Vagina (tissue), 2 donors: Measurements from ENCODE around the gene BBS5.

ENCODE experiments used
- POLR2A ChIP-seq, 2 donors: fragments of 450-650 bp; IDR thresholded peaks; one replicate each; pipeline ENCODE4 v1.6.1; 2017; ENCODE audit warnings: antibody characterized with exemption in 2 of 2, mild to moderate bottlenecking in 2 of 2, moderate library complexity in 2 of 2
- TF ChIP-seq, protein P1 (sequence below), 3 experiments: fragments of 450-650 bp in 2 of 3; fragments of 200-600 bp in 1 of 3; sonication (generic) in 1 of 3; IDR thresholded peaks; one replicate each; pipeline ENCODE4 v1.5.1; 2017 to 2019; ENCODE audit warnings: antibody characterized with exemption in 3 of 3, mild to moderate bottlenecking in 2 of 3, moderate library complexity in 2 of 3

DNA sequence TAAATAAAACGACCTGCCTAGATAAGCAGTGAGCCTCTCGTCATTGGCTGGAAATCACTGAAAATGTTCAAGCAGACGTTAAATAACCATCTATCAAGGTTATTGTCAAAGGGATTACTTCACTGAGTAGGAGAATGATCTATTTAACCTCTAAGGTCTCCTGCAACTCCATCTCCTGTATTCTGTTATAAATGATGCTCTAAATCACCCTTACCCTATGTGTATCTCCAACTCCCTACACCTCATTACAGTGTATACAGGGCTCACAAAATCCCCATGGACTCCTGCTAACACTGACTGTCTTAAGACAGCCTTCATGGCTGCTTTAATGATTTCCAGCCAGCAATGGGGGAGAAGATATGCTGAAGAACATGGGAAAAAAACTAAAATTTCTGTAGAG, 31.0 kb upstream of the BBS5 start:
- TF ChIP-seq, protein P1, sequence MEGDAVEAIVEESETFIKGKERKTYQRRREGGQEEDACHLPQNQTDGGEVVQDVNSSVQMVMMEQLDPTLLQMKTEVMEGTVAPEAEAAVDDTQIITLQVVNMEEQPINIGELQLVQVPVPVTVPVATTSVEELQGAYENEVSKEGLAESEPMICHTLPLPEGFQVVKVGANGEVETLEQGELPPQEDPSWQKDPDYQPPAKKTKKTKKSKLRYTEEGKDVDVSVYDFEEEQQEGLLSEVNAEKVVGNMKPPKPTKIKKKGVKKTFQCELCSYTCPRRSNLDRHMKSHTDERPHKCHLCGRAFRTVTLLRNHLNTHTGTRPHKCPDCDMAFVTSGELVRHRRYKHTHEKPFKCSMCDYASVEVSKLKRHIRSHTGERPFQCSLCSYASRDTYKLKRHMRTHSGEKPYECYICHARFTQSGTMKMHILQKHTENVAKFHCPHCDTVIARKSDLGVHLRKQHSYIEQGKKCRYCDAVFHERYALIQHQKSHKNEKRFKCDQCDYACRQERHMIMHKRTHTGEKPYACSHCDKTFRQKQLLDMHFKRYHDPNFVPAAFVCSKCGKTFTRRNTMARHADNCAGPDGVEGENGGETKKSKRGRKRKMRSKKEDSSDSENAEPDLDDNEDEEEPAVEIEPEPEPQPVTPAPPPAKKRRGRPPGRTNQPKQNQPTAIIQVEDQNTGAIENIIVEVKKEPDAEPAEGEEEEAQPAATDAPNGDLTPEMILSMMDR (IDR thresholded peaks at IDR 0.05), result no peak
- no peak for TF ChIP-seq POLR2A (IDR thresholded peaks at IDR 0.05)
